SK-N-SH (cell line): ENCODE data around the gene NOC2L. TPM values are rescaled to one million over a fixed set of nuclear protein-coding genes. Genes with fewer than 3 reads are reported as not detected.

ENCODE experiments used
- CTCF ChIA-PET: fragments of 300-600, 350-600 bp; formaldehyde crosslinking; extraction: SDS; loops from one replicate; lab custom pipeline; 2021; lab: Yijun Ruan, JAX
- POLR2A ChIA-PET: fragments of 350-600 bp; sonication (Branson Sonifier 250); formaldehyde crosslinking; extraction: SDS; loops from one replicate; lab custom pipeline; 2020; ENCODE audit warnings: antibody characterized with exemption, inconsistent platforms; lab: Yijun Ruan, JAX
- DNase-seq: peaks from one replicate; pipeline ENCODE4 v3.0.0; 2012
- H2AFZ ChIP-seq: fragments of 200-600 bp; sonication (generic); 2 replicates; pipeline ENCODE4 v1.8.1; 2016; ENCODE audit warnings: antibody characterized with exemption, mild to moderate bottlenecking, low read depth
- H3F3A ChIP-seq: fragments of 200-600 bp; sonication (generic); replicated peaks from 2 replicates; pipeline ENCODE3; 2016; ENCODE audit warnings: antibody characterized with exemption, mild to moderate bottlenecking; ENCODE audit not compliant: insufficient read depth
- H3K27ac ChIP-seq, 2 experiments: fragments of 200-500 bp in 1 of 2; fragments of 200-600 bp in 1 of 2; sonication (Bioruptor generic) in 1 of 2; sonication (generic), shearing (Covaris generic) in 1 of 2; 2 replicates each; pipeline versions ENCODE4 v1.5.1 to v1.6.1; 2014 to 2016; ENCODE audit warnings: low read depth in 2 of 2, inconsistent platforms in 1 of 2, low read length in 1 of 2, mild to moderate bottlenecking in 1 of 2, mixed read lengths in 1 of 2
- H3K27me3 ChIP-seq: fragments of 200-600 bp; sonication (generic), shearing (Covaris generic); 2 replicates; pipeline ENCODE4 v1.6.1; 2016; ENCODE audit warnings: mixed run types; ENCODE audit not compliant: insufficient read depth
- H3K36me3 ChIP-seq, 2 experiments: fragments of 200-500 bp in 1 of 2; fragments of 200-600 bp in 1 of 2; sonication (Bioruptor generic) in 1 of 2; sonication (generic) in 1 of 2; replicated peaks in 1 of 2; 2 replicates each; pipeline versions ENCODE3 to v1.5.1; 2014 to 2016; ENCODE audit warnings: low read length in 1 of 2, mild to moderate bottlenecking in 1 of 2; ENCODE audit not compliant: insufficient read depth in 2 of 2, control insufficient read depth in 1 of 2
- H3K4me1 ChIP-seq, 2 experiments: fragments of 200-500 bp in 1 of 2; fragments of 200-600 bp in 1 of 2; sonication (Bioruptor generic) in 1 of 2; sonication (generic), shearing (Covaris generic) in 1 of 2; 2 replicates each; pipeline versions ENCODE4 v1.5.1 to v1.6.1; 2014 to 2016; ENCODE audit warnings: low read depth in 1 of 2, low read length in 1 of 2, mixed run types in 1 of 2; ENCODE audit not compliant: insufficient read depth in 2 of 2, control insufficient read depth in 1 of 2
- H3K4me2 ChIP-seq: fragments of 200-600 bp; sonication (generic), shearing (Covaris generic); 2 replicates; pipeline ENCODE4 v1.6.1; 2017; ENCODE audit warnings: mixed run types
- H3K4me3 ChIP-seq, 2 experiments: fragments of 200-500 bp in 1 of 2; fragments of 200-600 bp in 1 of 2; sonication (Bioruptor generic) in 1 of 2; sonication (generic), shearing (Covaris generic) in 1 of 2; 2 replicates each; pipeline versions ENCODE4 v1.5.1 to v1.8.1; 2014 to 2016; ENCODE audit warnings: low read depth in 2 of 2, inconsistent platforms in 1 of 2, low read length in 1 of 2, mild to moderate bottlenecking in 1 of 2, mixed read lengths in 1 of 2, moderate library complexity in 1 of 2
- H3K79me2 ChIP-seq: fragments of 200-600 bp; sonication (generic); 2 replicates; pipeline ENCODE4 v1.8.1; 2017; ENCODE audit warnings: mild to moderate bottlenecking; ENCODE audit not compliant: insufficient read depth
- H3K9ac ChIP-seq: fragments of 200-600 bp; sonication (generic); 2 replicates; pipeline ENCODE4 v1.6.1; 2017; ENCODE audit warnings: mixed run types
- H3K9me2 ChIP-seq: fragments of 200-600 bp; sonication (generic); 2 replicates; pipeline ENCODE4 v1.6.1; 2017; ENCODE audit warnings: mixed run types
- H3K9me3 ChIP-seq: fragments of 200-600 bp; sonication (generic); 2 replicates; pipeline ENCODE4 v1.6.1; 2017; ENCODE audit warnings: mixed run types, mild to moderate bottlenecking, moderate library complexity
- H4K20me1 ChIP-seq: fragments of 200-600 bp; sonication (generic); 2 replicates; pipeline ENCODE4 v1.6.1; 2017; ENCODE audit warnings: mild to moderate bottlenecking, mixed run types; ENCODE audit not compliant: insufficient read depth
- CHD2 ChIP-seq: fragments of 150-350 bp; IDR thresholded peaks from 2 replicates; pipeline ENCODE4 v1.6.1; 2018; ENCODE audit warnings: low read length; ENCODE audit not compliant: partially characterized antibody
- CTCF ChIP-seq: fragments of 200-600 bp; sonication (generic); IDR thresholded peaks from 2 replicates; pipeline ENCODE4 v1.6.1; 2017; ENCODE audit warnings: antibody characterized with exemption, mild to moderate bottlenecking, moderate library complexity
- EP300 ChIP-seq, 2 experiments: IDR thresholded peaks; 2 replicates each; pipeline versions ENCODE4 v1.4.0 to v1.6.1; 2012; ENCODE audit warnings: borderline replicate concordance in 1 of 2, low read depth in 1 of 2, low read length in 1 of 2
- EZH2phosphoT487 ChIP-seq: fragments of 200-600 bp; sonication (generic); IDR thresholded peaks from 2 replicates; pipeline ENCODE4 v1.6.1; 2017; ENCODE audit warnings: low read depth, mixed run types, mild to moderate bottlenecking, antibody characterized with exemption, moderate library complexity, borderline replicate concordance
- FOXJ3 ChIP-seq: sonication (generic); formaldehyde crosslinking; IDR thresholded peaks from 2 replicates; pipeline ENCODE4 v1.5.1; 2020; ENCODE audit warnings: mild to moderate bottlenecking, missing genetic modification reagents
- FOXM1 ChIP-seq: IDR thresholded peaks from 2 replicates; pipeline ENCODE4 v1.4.0; 2012; ENCODE audit warnings: low read depth, mild to moderate bottlenecking
- GABPA ChIP-seq: IDR thresholded peaks from 2 replicates; pipeline ENCODE4 v1.4.0; 2012; ENCODE audit warnings: low read depth, mild to moderate bottlenecking
- JUND ChIP-seq: IDR thresholded peaks from 2 replicates; pipeline ENCODE4 v1.4.0; 2012
- MAX ChIP-seq: IDR thresholded peaks from 2 replicates; pipeline ENCODE4 v1.4.0; 2012; ENCODE audit warnings: low read depth
- MEF2A ChIP-seq: IDR thresholded peaks from 2 replicates; pipeline ENCODE4 v1.4.0; 2012; ENCODE audit warnings: low read depth, borderline replicate concordance
- NFIC ChIP-seq: IDR thresholded peaks from 2 replicates; pipeline ENCODE4 v1.4.0; 2012; ENCODE audit warnings: borderline replicate concordance
- PBX3 ChIP-seq: IDR thresholded peaks from 2 replicates; pipeline ENCODE4; 2012
- RAD21 ChIP-seq: IDR thresholded peaks from 2 replicates; pipeline ENCODE4 v1.6.1; 2012; ENCODE audit warnings: mild to moderate bottlenecking, low read length
- RCOR1 ChIP-seq: fragments of 150-350 bp; IDR thresholded peaks from 2 replicates; pipeline ENCODE4 v1.6.1; 2017; ENCODE audit warnings: antibody characterized with exemption, low read length
- RFX5 ChIP-seq: IDR thresholded peaks from 2 replicates; pipeline ENCODE4 v1.6.1; 2012; ENCODE audit warnings: mild to moderate bottlenecking, improper control_type of control experiment, low read length
- RXRA ChIP-seq: IDR thresholded peaks from 2 replicates; pipeline ENCODE4 v1.4.0; 2012; ENCODE audit warnings: low read depth, mild to moderate bottlenecking, borderline replicate concordance
- TCF12 ChIP-seq: IDR thresholded peaks from 2 replicates; pipeline ENCODE4 v1.4.0; 2012
- TEAD4 ChIP-seq: IDR thresholded peaks from 2 replicates; pipeline ENCODE4 v1.4.0; 2012; ENCODE audit warnings: mild to moderate bottlenecking, borderline replicate concordance; ENCODE audit not compliant: insufficient read depth
- USF1 ChIP-seq: IDR thresholded peaks from 2 replicates; pipeline ENCODE4 v1.4.0; 2012; ENCODE audit warnings: low read depth, borderline replicate concordance
- USF2 ChIP-seq: fragments of 150-350 bp; IDR thresholded peaks from 2 replicates; pipeline ENCODE4 v1.6.1; 2017; ENCODE audit warnings: antibody characterized with exemption, low read length, low read depth, borderline replicate concordance
- ZBTB33 ChIP-seq: IDR thresholded peaks from 2 replicates; pipeline ENCODE4 v1.4.0; 2012; ENCODE audit warnings: low read depth, borderline replicate concordance
- WGBS: methylation state at CpG from one replicate; pipeline ENCODE4 v1.1.6; 2017; ENCODE audit warnings: low lambda C conversion rate; 5-methylcytosine and 5-hydroxymethylcytosine counted together
- polyA plus RNA-seq, 3 experiments: library from polyadenylated mRNA; depleted of rRNA; stranded (reverse); fragments of >200 nt; gene quantifications; 2 replicates each; pipeline ENCODE4 v1.2.3, GENCODE V29; 2012

Gene NOC2L
- polyA plus RNA-seq, 1 of the 3 experiments (the other 2 are of a cell fraction): 124 TPM

GRCh38 chr1:918843-919242, 40.2 kb downstream of the NOC2L start:
- TF ChIP-seq JUND (no peak), RXRA (no peak)
- Histone ChIP-seq H3F3A (no peaks in the 10 kb centered on the region), H3K79me2 (no peaks in the 10 kb centered on the region), H2AFZ (no peak overlapping the region), H4K20me1 (no peaks in the 10 kb centered on the region), H3K4me2 (no peak overlapping the region), H3K9ac (no peak overlapping the region), H3K4me1 (peaks cover 8 to 76% of the 10 kb centered on the region in 2 experiments; a peak in 2 of 4 replicates), H3K9me2 (no peaks in the 10 kb centered on the region), H3K4me3 (no peak overlapping the region), H3K9me3 (no peaks in the 10 kb centered on the region), H3K27ac (no peak overlapping the region), H3K36me3 (no peaks in the 10 kb centered on the region), H3K27me3 (no peaks in the 10 kb centered on the region)
- POLR2A ChIA-PET: interaction anchor here (2.6 kb wide), 1 partner anchor 14 kb away, joined by 7 read pairs; no protein-coding TSS in a partner anchor
- WGBS: 56% methylated on average over 1 of the region's 6 CpGs
- CTCF ChIA-PET: interaction anchor here (0.6 to 5.2 kb wide), 6 partner anchors 10 to 57 kb away, joined by 3 to 61 read pairs (median 12); no protein-coding TSS in a partner anchor
- no peak for DNase-seq

- no peak for TF ChIP-seq GABPA
- no peak for TF ChIP-seq RFX5
- no peak for TF ChIP-seq TCF12
- TF ChIP-seq CTCF: no peak
- TF ChIP-seq MEF2A: no peak
- no peak for TF ChIP-seq RXRA
- no peak for TF ChIP-seq MAX
- no peak for TF ChIP-seq USF2
- TF ChIP-seq EP300 (IDR thresholded peaks at IDR 0.05; ENCODE audit: borderline replicate concordance in 1 of 2, low read depth in 1 of 2, low read length in 1 of 2): no peak
- TF ChIP-seq RAD21: no peak
- TF ChIP-seq FOXM1: no peak
- TF ChIP-seq EZH2phosphoT487: no peak
- TF ChIP-seq ZBTB33: no peak
- TF ChIP-seq PBX3: no peak
- TF ChIP-seq RCOR1: no peak
- no peak for TF ChIP-seq FOXJ3 (CRISPR knock-in tag)
- no peak for TF ChIP-seq USF1
- no peak for TF ChIP-seq CHD2
- no peak for TF ChIP-seq TEAD4
- TF ChIP-seq NFIC: no peak
- TF ChIP-seq, all 33 proteins: peak for 0
- Histone ChIP-seq H4K20me1 (no peaks in the 10 kb centered on the region), H3K27ac (no peak overlapping the region), H2AFZ (no peak overlapping the region), H3K9ac (no peak overlapping the region), H3K27me3 (no peaks in the 10 kb centered on the region), H3K4me3 (no peak overlapping the region), H3K4me1 (peaks cover 8 to 74% of the 10 kb centered on the region in 2 experiments; a peak in 2 of 4 replicates), H3K9me2 (no peaks in the 10 kb centered on the region), H3F3A (no peaks in the 10 kb centered on the region), H3K79me2 (no peaks in the 10 kb centered on the region), H3K4me2 (no peak overlapping the region), H3K9me3 (no peaks in the 10 kb centered on the region), H3K36me3 (no peaks in the 10 kb centered on the region)
- 80% methylated on average over 1 of the region's 15 CpGs for WGBS
- ChIA-PET POLR2A (no interaction called here), CTCF (interaction anchor here (2.1 to 5.2 kb wide), 3 partner anchors 13 to 57 kb away, joined by 8 to 61 read pairs (median 52); no protein-coding TSS in a partner anchor)
- DNase-seq: no peak
Measured at GRCh38 chr1:918353-918752, 40.7 kb downstream of the NOC2L start.
